Measurements from ENCODE around the gene MOGAT3. TPM values are rescaled to one million over a fixed set of nuclear protein-coding genes. Genes with fewer than 3 reads are reported as not detected.
A peak's percentile ranks its signal among the peaks of the same experiment; 100 is the strongest.

Gene MOGAT3
- total and polyA plus RNA-seq, 9 of the 15 experiments (the other 6 are each of a cell fraction or from before 2014, with no cell fraction given): 0.07 to 0.17 (median 0.13) TPM; not detected in 6

- peak within 1 kb of the TSS; percentile 100 for H3K4me2 ChIP-seq (ENCODE audit: insufficient read depth, low read length)
- peaks cover 8% of the 10 kb centered on the region for H3K9me3 ChIP-seq (replicated peaks; ENCODE audit: control insufficient read depth, insufficient read depth, low read depth, low read length)
- DNase-seq (ENCODE audit: extremely low read depth in 1 of 4, low spot score in 3 of 4) (peak; percentile 90 to 97 (median 92)), FAIRE-seq (peak; percentile 91), ATAC-seq (peak; percentile 97)
- POLR2A ChIA-PET: interaction anchor here (1.2 to 1.8 kb wide), 4 partner anchors 8 to 10 kb away, joined by 9 to 22 read pairs (median 12); no protein-coding TSS in a partner anchor
- peaks cover 57% of the 10 kb centered on the region for H3K79me2 ChIP-seq (ENCODE audit: control insufficient read depth, insufficient read depth, low read length)
- CTCF ChIA-PET (ENCODE audit: low intra/inter-chr PET ratio): interaction anchor here (0.6 to 0.9 kb wide), 3 partner anchors 12 to 188 kb away, joined by 3 to 6 read pairs (median 3); no protein-coding TSS in a partner anchor
- no peaks in the 10 kb centered on the region for H3K27me3 ChIP-seq (ENCODE audit: control insufficient read depth in 2 of 2, insufficient read depth in 2 of 2, low read length in 2 of 2)
- peak within 1 kb of the TSS; percentile 91 for H2AFZ ChIP-seq (ENCODE audit: low read depth, low read length)
- intact Hi-C loops (cut with micrococcal nuclease) (no loop called here), in situ Hi-C loops (cut with MboI) (no loop called here)
- H3K4me1 ChIP-seq (replicated peaks in 1 of 2; ENCODE audit: control insufficient read depth in 2 of 2, insufficient read depth in 2 of 2, low read length in 2 of 2): peaks cover 19 to 54% of the 10 kb centered on the region in 2 experiments; a peak in 4 of 5 replicates
- H3K9ac ChIP-seq (ENCODE audit: insufficient read depth in 1 of 2, low read depth in 2 of 2, low read length in 2 of 2): peak within 1 kb of the TSS; percentile 94 to 98
- peak within 1 kb of the TSS; percentile 69 for H3K4me3 ChIP-seq
- TSS peak; percentile 39 for BruUV-seq (replicated peaks)
- H4K20me1 ChIP-seq (replicated peaks; ENCODE audit: control insufficient read depth, insufficient read depth, low read length): peaks cover 7% of the 10 kb centered on the region; the same call in 1 of the 2 replicates
- H3K36me3 ChIP-seq (ENCODE audit: control insufficient read depth, insufficient read depth, low read length): peaks cover 54% of the 10 kb centered on the region
- under 1% methylated on average over 45 of the region's 45 CpGs for WGBS (ENCODE audit: insufficient coverage, low coverage, missing lambda C conversion rate)
- H3K9me1 ChIP-seq (ENCODE audit: control insufficient read depth, insufficient read depth, low read length): no peaks in the 10 kb centered on the region
- peak within 1 kb of the TSS; percentile 93 for H3K27ac ChIP-seq (ENCODE audit: extremely low read depth, low read depth, low read length)
- TF ChIP-seq ATF7 (IDR thresholded peaks at IDR 0.05) (0 out of 2 replicates have a peak, but pooled peaks have one; percentile 45), USF1 (CRISPR knock-in tag; IDR thresholded peaks at IDR 0.05) (peak; percentile 74), TEAD1 (CRISPR knock-in tag; IDR thresholded peaks at IDR 0.05) (peak; percentile 57 to 82; a peak in 3 of 4 replicates), DDX20 (tag; IDR thresholded peaks at IDR 0.05; ENCODE audit: low read depth) (no peak), HINFP (tag; conservative IDR thresholded peaks at IDR 0.05; ENCODE audit: low read depth) (peak; percentile 86), MXI1 (IDR thresholded peaks at IDR 0.05; ENCODE audit: low read depth, low read length) (peak; percentile 81), BHLHE40 (IDR thresholded peaks at IDR 0.05; ENCODE audit: low read length) (peak; percentile 79), MAZ (CRISPR knock-in tag; conservative IDR thresholded peaks at IDR 0.05 in 1 of 2, IDR thresholded peaks at IDR 0.05 in 1 of 2) (peak; percentile 76 to 95), CUX1 (CRISPR knock-in tag; IDR thresholded peaks at IDR 0.05) (no peak), MNT (conservative IDR thresholded peaks at IDR 0.05) (peak; percentile 93 to 97)
Measured at GRCh38 chr7:101244375-101245146, 43.7 kb upstream of the MOGAT3 start, which contains the start of gene FIS1. Gene FIS1, minus strand, starts transcription at chr7:101245081. Its CDS starts 77 bp downstream, at chr7:101245004.

All from K562 (cell line).